IPS-15b (cell line): ENCODE measurements around the gene ATP6V1C2.
"Not testable (repeated sequence)": the region's sequence is repeated elsewhere in the genome, so short reads cannot be mapped to it uniquely, and the experiment has no call there.

Source experiments
- H3K27me3 ChIP-seq: one replicate; pipeline ENCODE4 v1.6.1; 2013; ENCODE audit warnings: low read length; ENCODE audit not compliant: control insufficient read depth, insufficient read depth
- H3K36me3 ChIP-seq: one replicate; pipeline ENCODE4 v1.6.1; 2013; ENCODE audit warnings: low read length; ENCODE audit not compliant: control insufficient read depth, insufficient read depth
- H3K4me1 ChIP-seq: one replicate; pipeline ENCODE4 v1.6.1; 2013; ENCODE audit warnings: mild to moderate bottlenecking, low read length; ENCODE audit not compliant: control insufficient read depth, insufficient read depth
- H3K4me3 ChIP-seq: one replicate; pipeline ENCODE4 v1.5.1; 2013; ENCODE audit warnings: low read depth, low read length
- H3K9ac ChIP-seq: one replicate; pipeline ENCODE4 v1.6.1; 2013; ENCODE audit warnings: low read depth, mild to moderate bottlenecking, low read length
- H3K9me3 ChIP-seq: one replicate; pipeline ENCODE4 v1.6.1; 2013; ENCODE audit warnings: mild to moderate bottlenecking, low read length; ENCODE audit not compliant: control insufficient read depth, insufficient read depth

The ATP6V1C2 gene

DNA sequence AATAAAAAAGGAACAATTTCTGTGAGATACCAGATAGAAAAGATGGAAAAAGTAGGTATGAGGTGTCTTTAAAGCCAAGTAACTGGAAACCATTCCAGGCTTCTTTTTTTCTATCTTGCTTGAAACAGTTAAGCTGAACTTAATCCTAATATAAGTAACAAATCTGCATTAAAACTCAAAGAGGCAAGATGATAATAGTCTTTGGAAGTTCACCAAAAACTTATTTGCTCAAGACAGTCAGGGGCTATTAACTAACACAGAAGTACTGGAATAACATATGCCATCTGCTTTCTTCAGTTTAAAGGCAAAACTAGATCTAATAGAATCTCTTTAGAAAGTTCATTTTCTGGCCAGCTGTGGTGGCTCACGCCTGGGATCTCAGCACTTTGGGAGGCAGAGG, 72.4 kb downstream of the ATP6V1C2 start:
- no peaks in the 10 kb centered on the region for H3K9me3 ChIP-seq
- H3K36me3 ChIP-seq = peaks cover 43% of the 10 kb centered on the region
- no peaks in the 10 kb centered on the region for H3K27me3 ChIP-seq
- no peak overlapping the region for H3K4me3 ChIP-seq
- no peak overlapping the region for H3K9ac ChIP-seq
- H3K4me1 ChIP-seq = no peaks in the 10 kb centered on the region

GRCh38 chr2:10794876-10795275, 73.4 kb downstream of the ATP6V1C2 start:
- no peak overlapping the region for H3K9ac ChIP-seq
- H3K9me3 ChIP-seq = no peaks in the 10 kb centered on the region
- no peaks in the 10 kb centered on the region for H3K27me3 ChIP-seq
- no peaks in the 10 kb centered on the region for H3K4me1 ChIP-seq
- no peak overlapping the region for H3K4me3 ChIP-seq
- peaks cover 41% of the 10 kb centered on the region for H3K36me3 ChIP-seq

- H3K9me3 ChIP-seq = no peaks in the 10 kb centered on the region
- H3K4me1 ChIP-seq = no peaks in the 10 kb centered on the region
- H3K36me3 ChIP-seq = peaks cover 35% of the 10 kb centered on the region
- H3K4me3 ChIP-seq = no peak overlapping the region
- H3K9ac ChIP-seq = no peak overlapping the region
- no peaks in the 10 kb centered on the region for H3K27me3 ChIP-seq
These were observed 74.1 kb downstream of the ATP6V1C2 start for GRCh38 chr2:10795508-10796046.

DNA sequence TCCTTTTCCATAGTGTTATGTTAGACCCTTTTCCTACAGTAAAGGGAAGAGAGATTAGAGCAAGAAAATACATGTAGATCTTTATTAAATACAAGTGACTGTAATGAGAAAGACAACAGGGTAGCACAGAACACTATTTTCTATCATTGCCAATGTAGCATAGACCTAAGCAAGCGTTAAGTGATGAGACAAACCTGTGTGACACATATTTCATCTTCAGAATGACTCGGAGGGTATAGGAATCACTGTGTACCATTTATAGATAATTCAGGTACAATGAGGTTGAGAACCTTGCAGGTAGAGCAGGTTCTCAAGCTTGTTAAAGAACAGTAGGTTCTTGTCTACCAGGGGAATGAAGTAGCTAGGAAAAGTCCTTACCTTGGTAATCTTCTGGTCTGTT, 75.3 kb downstream of the ATP6V1C2 start:
- Histone ChIP-seq H3K36me3 (peaks cover 25% of the 10 kb centered on the region), H3K9ac (no peak overlapping the region), H3K4me1 (no peaks in the 10 kb centered on the region), H3K4me3 (no peak overlapping the region), H3K27me3 (no peaks in the 10 kb centered on the region), H3K9me3 (no peaks in the 10 kb centered on the region)

GRCh38 chr2:10798783-10799182, 77.4 kb downstream of the ATP6V1C2 start:
- Histone ChIP-seq H3K9me3 (no peaks in the 10 kb centered on the region), H3K36me3 (peaks cover 12% of the 10 kb centered on the region), H3K9ac (no peak overlapping the region), H3K4me1 (no peaks in the 10 kb centered on the region), H3K27me3 (no peaks in the 10 kb centered on the region), H3K4me3 (no peak overlapping the region)

GRCh38 chr2:10800163-10800562, 78.7 kb downstream of the ATP6V1C2 start:
- peaks cover 8% of the 10 kb centered on the region for H3K36me3 ChIP-seq
- no peak overlapping the region for H3K9ac ChIP-seq
- no peaks in the 10 kb centered on the region for H3K27me3 ChIP-seq
- H3K4me3 ChIP-seq = no peak overlapping the region
- no peaks in the 10 kb centered on the region for H3K9me3 ChIP-seq
- no peaks in the 10 kb centered on the region for H3K4me1 ChIP-seq

- Histone ChIP-seq H3K9me3 (no peaks in the 10 kb centered on the region), H3K9ac (no peak overlapping the region), H3K36me3 (peaks cover 2% of the 10 kb centered on the region), H3K4me3 (no peak overlapping the region), H3K27me3 (no peaks in the 10 kb centered on the region), H3K4me1 (no peaks in the 10 kb centered on the region)
These were observed 81.2 kb downstream of the ATP6V1C2 start for GRCh38 chr2:10802657-10803056.

DNA sequence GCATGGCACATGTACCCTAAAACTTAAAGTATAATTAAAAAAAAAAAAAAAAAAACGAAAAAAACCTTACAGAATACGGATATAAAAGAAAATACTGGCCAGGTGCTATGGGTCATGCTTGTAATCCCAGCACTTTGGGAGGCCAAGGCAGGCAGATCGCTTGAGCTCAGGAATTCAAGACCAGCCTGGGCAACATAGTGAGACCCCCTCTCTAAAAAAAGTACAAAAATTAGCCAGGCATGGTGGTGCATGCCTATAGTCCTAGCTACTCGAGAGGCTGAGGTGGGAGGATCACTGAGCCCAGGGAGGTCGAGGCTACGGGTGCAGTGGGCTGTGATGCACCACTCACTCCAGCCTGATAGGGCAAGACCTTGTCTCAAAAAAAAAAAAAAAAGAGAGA, 84.6 kb downstream of the ATP6V1C2 start:
- not testable (repeated sequence) for H3K27me3 ChIP-seq, H3K9me3 ChIP-seq, H3K4me3 ChIP-seq, H3K9ac ChIP-seq, H3K4me1 ChIP-seq, H3K36me3 ChIP-seq

GRCh38 chr2:10806543-10806942, 85.1 kb downstream of the ATP6V1C2 start:
- Histone ChIP-seq H3K9me3 (no peaks in the 10 kb centered on the region), H3K4me3 (no peak overlapping the region), H3K4me1 (no peaks in the 10 kb centered on the region), H3K36me3 (peaks cover 2% of the 10 kb centered on the region), H3K27me3 (no peaks in the 10 kb centered on the region), H3K9ac (no peak overlapping the region)

DNA sequence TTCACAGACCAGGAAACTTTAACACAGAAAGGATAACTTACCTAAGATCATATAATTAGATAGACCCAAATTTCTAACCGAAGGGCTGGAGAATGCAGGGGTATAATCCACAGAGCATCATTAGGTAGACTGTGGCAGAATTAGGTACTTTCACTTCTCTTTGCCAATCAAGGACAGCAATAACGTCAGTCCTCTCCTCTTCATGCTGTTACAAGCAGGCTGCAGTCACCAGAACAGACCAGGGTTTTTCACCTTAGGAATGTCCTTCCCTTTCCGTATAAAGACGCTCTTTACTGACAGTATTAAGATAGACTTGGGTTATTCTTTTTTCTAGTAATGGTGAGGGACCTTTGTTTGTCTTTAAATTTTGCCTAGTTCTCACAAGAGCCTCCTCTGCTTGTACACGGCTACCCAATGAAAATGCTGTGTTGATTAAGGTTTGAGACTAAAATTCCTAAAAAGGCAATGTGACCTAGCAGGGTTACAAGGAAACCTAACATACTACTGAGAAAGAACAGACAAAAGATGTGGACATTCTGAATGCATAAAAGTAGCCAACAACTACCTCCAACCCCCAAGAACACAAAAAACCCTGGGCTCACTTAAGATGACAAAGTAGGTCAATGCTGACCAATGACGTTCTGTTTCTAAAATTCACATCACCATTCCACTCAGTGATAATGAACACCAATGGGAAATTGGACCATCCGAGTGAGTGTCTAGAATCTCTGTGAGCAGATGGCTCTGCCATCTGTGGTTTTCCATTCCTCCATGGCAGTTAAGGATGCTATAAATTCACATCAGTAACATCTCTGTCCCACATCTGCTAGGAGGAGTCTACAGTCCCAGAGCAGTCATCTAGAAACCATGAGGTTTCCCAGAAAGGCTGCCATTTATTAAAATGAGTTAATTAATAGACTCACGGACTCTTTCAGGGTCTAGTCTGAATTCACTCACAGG, 89.1 kb downstream of the ATP6V1C2 start:
- Histone ChIP-seq H3K4me1 (peaks cover 4% of the 10 kb centered on the region), H3K9ac (no peak overlapping the region), H3K4me3 (peak overlapping the region; percentile 24), H3K27me3 (no peaks in the 10 kb centered on the region), H3K36me3 (no peaks in the 10 kb centered on the region), H3K9me3 (no peaks in the 10 kb centered on the region)

DNA sequence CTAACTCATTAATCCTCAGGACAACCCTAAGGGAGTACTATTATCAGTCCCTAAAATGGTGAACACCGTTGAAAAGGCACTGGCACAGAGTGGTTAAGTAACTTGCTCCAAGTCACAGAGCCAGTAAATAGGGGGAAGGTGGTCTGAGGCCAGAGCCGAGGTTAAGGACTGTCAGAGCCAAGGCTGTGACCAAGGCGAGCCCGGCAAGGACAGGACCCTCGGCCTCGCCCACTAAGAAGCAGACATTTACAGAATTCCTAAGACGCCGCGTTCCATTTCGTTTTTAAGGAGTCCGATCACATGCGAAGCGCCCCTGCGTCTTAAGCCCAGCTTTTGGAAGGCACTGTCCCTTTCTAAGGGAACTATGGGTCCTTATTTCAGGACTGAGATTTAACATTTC, 90.1 kb downstream of the ATP6V1C2 start:
- H3K9ac ChIP-seq = peak overlapping the region; percentile 61
- H3K27me3 ChIP-seq = no peaks in the 10 kb centered on the region
- no peaks in the 10 kb centered on the region for H3K9me3 ChIP-seq
- H3K36me3 ChIP-seq = no peaks in the 10 kb centered on the region
- H3K4me1 ChIP-seq = peaks cover 4% of the 10 kb centered on the region
- peak overlapping the region; percentile 70 for H3K4me3 ChIP-seq
